Activated T-helper 1 cell treated with anti-CD3 and anti-CD28 coated beads, Interleukin-12 subunit alpha, Interleukin-12 subunit beta, Interleukin-2, Interleukin-4 antibody, amounts not matched to agents 30 ng/mL and 10 ng/mL and 1 ng/mL, durations not matched to agents 14 hours and 24 hours and 36 hours (primary cell): Measurements from ENCODE around the gene BRAP. TPM values are rescaled to one million over a fixed set of nuclear protein-coding genes. Genes with fewer than 3 reads are reported as not detected.
A peak's percentile ranks its signal among the peaks of the same experiment; 100 is the strongest.
"Not testable (repeated sequence)": the region's sequence is repeated elsewhere in the genome, so short reads cannot be mapped to it uniquely, and the experiment has no call there.

ENCODE experiments used
- DNase-seq: peaks from one replicate; pipeline ENCODE4 v3.0.0; 2021; ENCODE audit warnings: low spot score
- H3K27ac Mint-ChIP-seq: one replicate; pipeline ENCODE4 v1.8.0; 2021; ENCODE audit warnings: mild to moderate bottlenecking, mixed read lengths
- H3K27me3 Mint-ChIP-seq: one replicate; pipeline ENCODE4 v1.8.0; 2022; ENCODE audit warnings: mild to moderate bottlenecking, moderate library complexity, mixed read lengths; ENCODE audit not compliant: insufficient read depth
- H3K36me3 Mint-ChIP-seq: one replicate; pipeline ENCODE4 v1.8.0; 2021; ENCODE audit warnings: low read depth, mixed read lengths
- H3K4me1 Mint-ChIP-seq: one replicate; pipeline ENCODE4 v1.8.0; 2021; ENCODE audit warnings: low read depth, mixed read lengths
- H3K4me3 Mint-ChIP-seq: one replicate; pipeline ENCODE4 v1.8.0; 2021; ENCODE audit warnings: mild to moderate bottlenecking, moderate library complexity, mixed read lengths
- H3K9me3 Mint-ChIP-seq: one replicate; pipeline ENCODE4 v1.8.0; 2021; ENCODE audit warnings: mixed read lengths
- intact Hi-C: fragments of 100-400 bp; cut with micrococcal nuclease; formaldehyde crosslinking; loops from one replicate; pipeline ENCODE4 v1.15.1; 2024
- total RNA-seq: library from RNA; stranded (reverse); gene quantifications from 2 replicates; pipeline ENCODE4 v1.2.3, GENCODE V29; 2022

Gene BRAP
- total RNA-seq, 1 donor from 2014 or later: 22.1 TPM

- intact Hi-C loops: no loop called here
- no peaks in the 10 kb centered on the region for H3K9me3 Mint-ChIP-seq
- peaks cover 20% of the 10 kb centered on the region for H3K36me3 Mint-ChIP-seq
- no peak overlapping the region for H3K27ac Mint-ChIP-seq
- H3K27me3 Mint-ChIP-seq: no peaks in the 10 kb centered on the region
- no peaks in the 10 kb centered on the region for H3K4me1 Mint-ChIP-seq
- DNase-seq: no peak
- no peak overlapping the region for H3K4me3 Mint-ChIP-seq
Observed at GRCh38 chr12:111692575-111693210, 6.9 kb upstream of the BRAP start.

- H3K36me3 Mint-ChIP-seq: peaks cover 18% of the 10 kb centered on the region
- intact Hi-C loops: no loop called here
- H3K4me3 Mint-ChIP-seq: no peak overlapping the region
- DNase-seq: no peak
- peaks cover 12% of the 10 kb centered on the region for H3K4me1 Mint-ChIP-seq
- H3K27ac Mint-ChIP-seq: no peak overlapping the region
- H3K9me3 Mint-ChIP-seq: no peaks in the 10 kb centered on the region
- no peaks in the 10 kb centered on the region for H3K27me3 Mint-ChIP-seq
Observed at GRCh38 chr12:111691262-111691661, 5.5 kb upstream of the BRAP start.

- peak overlapping the region; percentile 9 for H3K4me3 Mint-ChIP-seq
- H3K9me3 Mint-ChIP-seq: no peaks in the 10 kb centered on the region
- H3K27ac Mint-ChIP-seq: no peak overlapping the region
- peaks cover 10% of the 10 kb centered on the region for H3K36me3 Mint-ChIP-seq
- peaks cover 29% of the 10 kb centered on the region for H3K4me1 Mint-ChIP-seq
- no peaks in the 10 kb centered on the region for H3K27me3 Mint-ChIP-seq
- no peak for DNase-seq
- intact Hi-C loops: loop anchor here (1.0 to 10.0 kb wide), 8 partner anchors 125 to 1976 kb away; partner anchors contain the start of genes FAM222A, HECTD4, PTPN11 and SH2B3
Observed at GRCh38 chr12:111687952-111688351, 2.2 kb upstream of the BRAP start.

- Mint-ChIP-seq H3K27me3 (no peaks in the 10 kb centered on the region), H3K4me3 (peak overlapping the region; percentile 97), H3K9me3 (no peaks in the 10 kb centered on the region), H3K36me3 (peaks cover 14% of the 10 kb centered on the region), H3K27ac (no peak overlapping the region), H3K4me1 (peaks cover 31% of the 10 kb centered on the region)
- no peak for DNase-seq
- intact Hi-C loops: loop anchor here (1.0 to 10.0 kb wide), 8 partner anchors 126 to 1975 kb away; partner anchors contain the start of genes FAM222A, HECTD4, PTPN11 and SH2B3
Observed at GRCh38 chr12:111687255-111687654, 1.5 kb upstream of the BRAP start.

GRCh38 chr12:111686574-111687105 lies 884 bp upstream of the BRAP start:
- no peaks in the 10 kb centered on the region for H3K27me3 Mint-ChIP-seq
- no peaks in the 10 kb centered on the region for H3K9me3 Mint-ChIP-seq
- H3K4me1 Mint-ChIP-seq: peaks cover 31% of the 10 kb centered on the region
- H3K4me3 Mint-ChIP-seq: peak overlapping the region; percentile 97
- peak overlapping the region; percentile 97 for H3K27ac Mint-ChIP-seq
- H3K36me3 Mint-ChIP-seq: peaks cover 21% of the 10 kb centered on the region
- DNase-seq: no peak
- intact Hi-C loops: loop anchor here (1.0 to 10.0 kb wide), 9 partner anchors 127 to 1974 kb away; partner anchors contain the start of genes FAM222A, HECTD4, MAPKAPK5 and PTPN11

DNA sequence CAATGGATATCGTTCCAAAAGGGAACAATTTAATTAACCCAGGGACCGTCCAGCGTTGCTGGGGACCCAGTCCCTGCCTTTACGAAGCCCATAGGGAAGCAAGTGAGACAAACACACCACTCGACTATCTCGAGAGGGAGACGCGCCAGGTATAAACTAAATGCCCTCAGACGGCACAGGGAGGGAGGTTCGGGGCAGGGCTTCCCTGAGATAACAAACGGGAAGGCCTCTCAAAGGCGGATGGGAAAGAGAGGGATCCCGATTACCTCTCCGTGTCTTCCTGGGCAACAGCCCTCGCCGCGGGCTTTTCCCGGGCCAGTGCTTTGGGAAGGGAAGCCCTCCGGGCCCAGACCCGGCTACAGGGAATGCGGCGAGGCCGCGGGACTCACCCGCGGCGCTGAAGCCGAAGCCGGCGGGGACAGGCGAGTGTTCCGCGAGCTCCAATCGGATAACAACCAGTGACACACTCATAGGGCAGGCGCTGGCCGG lies 390 bp downstream of the BRAP start:
- Mint-ChIP-seq H3K27me3 (no peaks in the 10 kb centered on the region), H3K4me3 (peak overlapping the region; percentile 97), H3K9me3 (no peaks in the 10 kb centered on the region), H3K36me3 (peaks cover 20% of the 10 kb centered on the region), H3K4me1 (peaks cover 31% of the 10 kb centered on the region), H3K27ac (peak overlapping the region; percentile 98)
- DNase-seq: no peak
- intact Hi-C loops: loop anchor here (1.0 to 10.0 kb wide), 7 partner anchors 88 to 1973 kb away; partner anchors contain the start of genes FAM222A, HECTD4 and PTPN11

DNA sequence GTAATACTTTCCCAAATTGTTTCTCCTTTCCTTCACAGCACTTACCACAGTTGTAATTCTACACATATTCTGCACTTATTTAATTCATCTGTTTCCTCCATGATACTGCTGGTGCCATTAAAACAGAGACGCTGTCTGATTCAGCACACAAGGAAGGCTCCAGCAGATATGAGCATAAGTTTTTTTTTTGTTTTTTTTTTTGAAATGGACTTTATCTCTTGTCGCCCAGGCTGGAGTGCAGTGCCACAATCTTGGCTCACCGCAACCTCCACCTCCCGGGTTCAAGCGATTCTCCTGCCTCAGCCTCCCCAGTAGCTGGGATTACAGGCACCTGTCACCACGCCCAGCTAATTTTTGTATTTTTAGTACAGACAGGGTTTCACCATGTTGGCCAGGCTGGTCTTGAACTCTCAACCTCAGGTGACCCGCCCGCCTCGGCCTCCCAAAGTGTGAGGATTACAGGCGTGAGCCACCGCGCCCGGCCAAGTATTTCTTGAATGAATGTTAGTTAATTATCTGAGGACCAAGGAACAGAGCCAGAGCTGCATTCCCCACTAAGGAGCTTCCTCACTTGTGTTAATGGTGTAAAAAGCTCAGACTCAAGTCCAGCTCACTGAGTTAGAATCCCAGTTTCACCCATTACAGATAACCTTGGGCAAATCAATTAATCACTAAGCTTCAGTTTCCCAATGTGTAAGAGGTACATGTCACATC lies 1.1 kb downstream of the BRAP start:
- H3K4me3 Mint-ChIP-seq: peak overlapping the region; percentile 97
- intact Hi-C loops: loop anchor here (1.0 to 10.0 kb wide), 7 partner anchors 87 to 1972 kb away; partner anchors contain the start of genes FAM222A, HECTD4 and PTPN11
- DNase-seq, H3K27me3 Mint-ChIP-seq, H3K9me3 Mint-ChIP-seq: not testable (repeated sequence)
- H3K36me3 Mint-ChIP-seq: peaks cover 20% of the 10 kb centered on the region
- H3K27ac Mint-ChIP-seq: peak overlapping the region; percentile 98
- H3K4me1 Mint-ChIP-seq: peaks cover 31% of the 10 kb centered on the region

DNA sequence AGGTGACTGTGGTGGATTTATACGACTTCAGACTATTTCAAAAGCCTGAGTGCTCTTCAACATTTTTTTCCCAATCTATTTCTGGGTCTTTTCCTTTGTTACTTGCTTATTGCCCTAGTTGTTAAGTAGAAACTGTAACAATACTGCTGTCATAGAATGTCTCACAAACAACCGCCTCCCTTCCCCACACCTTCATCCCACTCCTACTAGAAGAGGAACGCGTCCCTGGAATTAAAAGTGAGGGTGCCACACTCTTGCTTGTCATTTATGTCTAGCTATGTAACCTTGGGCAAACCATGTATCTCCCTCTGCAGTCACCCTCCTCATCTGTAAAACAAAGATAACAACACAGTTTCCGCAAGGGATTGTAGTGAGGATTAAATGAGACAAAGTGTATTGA lies 8.6 kb downstream of the BRAP start:
- H3K4me1 Mint-ChIP-seq: no peaks in the 10 kb centered on the region
- no peaks in the 10 kb centered on the region for H3K27me3 Mint-ChIP-seq
- H3K9me3 Mint-ChIP-seq: no peaks in the 10 kb centered on the region
- H3K4me3 Mint-ChIP-seq: no peak overlapping the region
- no peak overlapping the region for H3K27ac Mint-ChIP-seq
- DNase-seq: no peak
- intact Hi-C loops: no loop called here
- H3K36me3 Mint-ChIP-seq: peaks cover 23% of the 10 kb centered on the region

- no peaks in the 10 kb centered on the region for H3K27me3 Mint-ChIP-seq
- H3K4me1 Mint-ChIP-seq: no peaks in the 10 kb centered on the region
- no peak overlapping the region for H3K4me3 Mint-ChIP-seq
- H3K27ac Mint-ChIP-seq: no peak overlapping the region
- no peak for DNase-seq
- intact Hi-C loops: loop anchor here (5.0 kb wide), 1 partner anchor 276 kb away; no protein-coding TSS in a partner anchor
- H3K9me3 Mint-ChIP-seq: no peaks in the 10 kb centered on the region
- H3K36me3 Mint-ChIP-seq: peaks cover 23% of the 10 kb centered on the region
Observed at GRCh38 chr12:111673503-111673902, 12.3 kb downstream of the BRAP start.

DNA sequence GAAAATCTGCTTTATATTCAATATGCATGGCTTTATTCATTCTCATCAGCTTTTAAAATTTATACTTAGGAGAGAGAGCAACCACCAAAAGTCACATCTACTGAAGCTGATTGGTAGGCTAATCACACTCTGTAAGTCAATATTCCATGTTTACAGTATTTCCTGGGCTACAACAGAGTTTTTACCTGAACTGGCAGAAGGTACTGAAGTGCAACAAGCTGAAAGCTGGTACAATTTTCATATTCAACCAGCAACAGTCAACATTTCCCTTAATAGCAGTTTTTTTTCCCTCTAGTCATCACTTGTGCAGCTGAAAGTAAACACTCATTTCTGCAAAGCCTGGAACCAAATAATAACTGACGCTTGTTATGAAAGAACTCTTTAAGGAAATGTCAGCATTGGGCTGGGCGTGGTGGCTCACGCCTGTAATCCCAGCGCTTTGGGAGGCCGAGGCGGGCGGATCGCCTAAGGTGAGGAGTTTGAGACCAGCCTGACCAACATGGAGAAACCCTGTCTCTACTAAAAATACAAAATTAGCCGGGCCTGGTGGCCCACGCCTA lies 12.9 kb downstream of the BRAP start:
- intact Hi-C loops: loop anchor here (5.0 kb wide), 1 partner anchor 276 kb away; no protein-coding TSS in a partner anchor

DNA sequence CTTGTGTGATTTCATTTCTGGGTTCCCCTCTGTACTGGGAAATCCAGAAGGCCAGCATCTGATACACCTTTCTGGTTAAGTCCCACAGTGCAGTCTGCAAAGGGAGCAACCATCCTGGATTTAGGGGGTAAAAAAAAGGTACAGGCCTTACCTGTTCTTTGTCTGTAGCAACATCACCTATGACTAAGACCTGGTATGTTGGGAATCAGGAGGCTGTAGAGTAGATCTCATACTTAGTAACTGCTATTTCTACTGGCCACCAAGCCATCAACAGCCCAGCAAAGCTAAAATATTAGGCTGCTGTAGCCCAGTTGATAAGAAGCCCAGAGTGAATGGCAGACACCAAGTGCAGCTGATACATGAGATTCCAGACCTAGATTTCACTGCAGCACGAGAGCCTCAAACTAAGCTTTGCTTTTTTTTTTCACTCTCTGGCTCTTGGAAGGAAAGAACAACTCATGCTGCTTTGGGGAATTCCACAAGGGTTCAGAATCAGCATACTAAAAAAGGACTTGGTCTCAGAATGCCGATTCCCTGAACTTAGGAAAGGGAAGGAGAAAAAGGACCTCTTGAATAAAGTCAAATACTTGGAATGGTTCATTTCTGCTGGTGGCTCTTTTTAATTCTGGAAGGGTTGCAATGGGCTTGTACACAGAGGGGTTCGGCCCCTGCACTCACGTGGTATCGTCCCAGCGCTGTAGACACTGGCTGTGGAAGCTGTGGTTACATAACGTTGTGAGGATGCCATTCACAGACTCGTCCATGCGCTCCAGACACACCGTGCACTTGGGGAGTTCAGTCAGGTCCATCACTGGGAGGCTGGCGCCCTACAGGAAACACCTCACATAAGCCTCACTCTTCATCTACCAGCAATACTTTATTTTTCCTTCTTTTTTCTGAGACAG lies 20.5 kb downstream of the BRAP start:
- peaks cover 34% of the 10 kb centered on the region for H3K36me3 Mint-ChIP-seq
- H3K27me3 Mint-ChIP-seq: no peaks in the 10 kb centered on the region

More for the DNA sequence above, 12.9 kb downstream of the BRAP start:
- Mint-ChIP-seq H3K36me3 (peaks cover 23% of the 10 kb centered on the region), H3K27me3 (no peaks in the 10 kb centered on the region), H3K9me3 (no peaks in the 10 kb centered on the region), H3K4me1 (no peaks in the 10 kb centered on the region), H3K27ac (no peak overlapping the region), H3K4me3 (no peak overlapping the region)
- DNase-seq: no peak

GRCh38 chr12:111664499-111664898 lies 21.3 kb downstream of the BRAP start:
- H3K9me3 Mint-ChIP-seq: no peaks in the 10 kb centered on the region
- intact Hi-C loops: no loop called here
- H3K36me3 Mint-ChIP-seq: peaks cover 27% of the 10 kb centered on the region
- no peak overlapping the region for H3K4me3 Mint-ChIP-seq
- no peaks in the 10 kb centered on the region for H3K4me1 Mint-ChIP-seq
- DNase-seq: no peak
- H3K27ac Mint-ChIP-seq: no peak overlapping the region
- H3K27me3 Mint-ChIP-seq: no peaks in the 10 kb centered on the region

More for the DNA sequence above, 20.5 kb downstream of the BRAP start:
- Mint-ChIP-seq H3K9me3 (no peaks in the 10 kb centered on the region), H3K4me3 (no peak overlapping the region), H3K27ac (no peak overlapping the region), H3K4me1 (no peaks in the 10 kb centered on the region)
- intact Hi-C loops: no loop called here
- no peak for DNase-seq
